Tibial artery (tissue), 4 donors: Measurements from ENCODE around the gene SETMAR.

Experiments
- DNase-seq, 2 donors: peaks; one replicate each; pipeline ENCODE4 v3.0.0-alpha.2; 2019
- H3K27ac ChIP-seq, 2 donors: fragments of 200-600 bp; sonication (generic) in 1 of 2; 1 replicate in 1 of 2; 2 replicates in 1 of 2; pipeline ENCODE4 v1.5.1; 2018 to 2019; ENCODE audit warnings: mild to moderate bottlenecking in 1 of 2
- H3K27me3 ChIP-seq, 2 donors: fragments of 200-600 bp; sonication (generic) in 1 of 2; one replicate each; pipeline versions ENCODE4 v1.5.1 to v1.6.0; 2016 to 2019
- H3K36me3 ChIP-seq, 3 donors: fragments of 200-600 bp; sonication (generic) in 2 of 3; one replicate each; pipeline ENCODE4 v1.5.1; 2016 to 2019; ENCODE audit warnings: mild to moderate bottlenecking in 2 of 3
- H3K4me1 ChIP-seq, 4 donors: fragments of 200-600 bp; sonication (generic) in 2 of 4; 1 replicate in 3 of 4; 2 replicates in 1 of 4; pipeline ENCODE4 v1.5.1; 2016 to 2019
- H3K4me3 ChIP-seq, 2 donors: fragments of 200-600 bp; sonication (generic) in 1 of 2; 1 replicate in 1 of 2; 2 replicates in 1 of 2; pipeline ENCODE4 v1.5.1; 2018 to 2019; ENCODE audit warnings: mild to moderate bottlenecking in 2 of 2
- H3K9me3 ChIP-seq, 3 donors: fragments of 200-600 bp; sonication (generic) in 1 of 3; one replicate each; pipeline ENCODE4 v1.5.1; 2016 to 2019
- CTCF ChIP-seq, 2 experiments: fragments of 200-600 bp in 1 of 2; fragments of 450-650 bp in 1 of 2; IDR thresholded peaks; one replicate each; pipeline ENCODE4 v1.5.1; 2017 to 2019; ENCODE audit warnings: antibody characterized with exemption in 2 of 2, mild to moderate bottlenecking in 1 of 2, moderate library complexity in 1 of 2
- intact Hi-C: fragments of 100-400 bp; cut with DNase I; formaldehyde crosslinking; loops from one replicate; pipeline ENCODE4 v1.15.0; 2023; ENCODE audit warnings: low total_unique reads

The SETMAR gene

GRCh38 chr3:4340411-4341335 lies 37.5 kb downstream of the SETMAR start:
- intact Hi-C loops: no loop called here
- Histone ChIP-seq H3K4me1 (peaks cover 0 to 41% (median 21%) of the 10 kb centered on the region in 4 donors), H3K27me3 (no peaks in the 10 kb centered on the region), H3K9me3 (no peaks in the 10 kb centered on the region), H3K36me3 (no peaks in the 10 kb centered on the region), H3K27ac (peak overlapping the region; percentile 56 to 77), H3K4me3 (no peak overlapping the region)
- no peak for TF ChIP-seq CTCF (IDR thresholded peaks at IDR 0.05)
- DNase-seq: no peak

GRCh38 chr3:4341336-4341675 lies 38.1 kb downstream of the SETMAR start:
- intact Hi-C loops: no loop called here
- Histone ChIP-seq H3K4me1 (peaks cover 0 to 41% (median 21%) of the 10 kb centered on the region in 4 donors), H3K9me3 (no peaks in the 10 kb centered on the region), H3K27me3 (no peaks in the 10 kb centered on the region), H3K36me3 (no peaks in the 10 kb centered on the region), H3K4me3 (no peak overlapping the region), H3K27ac (peak overlapping the region; percentile 56 to 77)
- DNase-seq: no peak
- no peak for TF ChIP-seq CTCF (IDR thresholded peaks at IDR 0.05)

GRCh38 chr3:4343258-4343657 lies 40.1 kb downstream of the SETMAR start:
- Histone ChIP-seq H3K4me1 (peaks cover 0 to 32% (median 19%) of the 10 kb centered on the region in 4 donors), H3K27me3 (no peaks in the 10 kb centered on the region), H3K36me3 (no peaks in the 10 kb centered on the region), H3K27ac (no peak overlapping the region), H3K9me3 (no peaks in the 10 kb centered on the region), H3K4me3 (no peak overlapping the region)
- no peak for DNase-seq
- intact Hi-C loops: no loop called here
- no peak for TF ChIP-seq CTCF (IDR thresholded peaks at IDR 0.05)

- H3K4me3 ChIP-seq: peak overlapping the region; percentile 42 to 44
Measured at GRCh38 chr3:4350789-4351163, 47.6 kb downstream of the SETMAR start.

GRCh38 chr3:4351164-4351855 lies 48.1 kb downstream of the SETMAR start:
- Histone ChIP-seq H3K36me3 (no peaks in the 10 kb centered on the region), H3K4me3 (peak overlapping the region; percentile 42 to 44), H3K27ac (peak overlapping the region; percentile 64 to 83), H3K27me3 (no peaks in the 10 kb centered on the region), H3K9me3 (no peaks in the 10 kb centered on the region), H3K4me1 (peaks cover 0 to 19% (median 2%) of the 10 kb centered on the region in 4 donors)
- no peak for TF ChIP-seq CTCF (IDR thresholded peaks at IDR 0.05)
- DNase-seq: no peak
- intact Hi-C loops: loop anchor here (5.0 to 10.0 kb wide), 2 partner anchors 123 to 231 kb away; no protein-coding TSS in a partner anchor

More at GRCh38 chr3:4350789-4351163, 47.6 kb downstream of the SETMAR start:
- no peak for DNase-seq
- intact Hi-C loops: loop anchor here (5.0 to 10.0 kb wide), 2 partner anchors 124 to 232 kb away; no protein-coding TSS in a partner anchor
- peak overlapping the region; percentile 64 to 83 for H3K27ac ChIP-seq
- H3K27me3 ChIP-seq: no peaks in the 10 kb centered on the region
- TF ChIP-seq CTCF (IDR thresholded peaks at IDR 0.05): peak; percentile 64 to 68
- peaks cover 0 to 15% (median 0%) of the 10 kb centered on the region in 4 donors for H3K4me1 ChIP-seq
- H3K9me3 ChIP-seq: no peaks in the 10 kb centered on the region
- H3K36me3 ChIP-seq: no peaks in the 10 kb centered on the region
